Endothelial cell of umbilical vein (primary cell): ENCODE measurements around the gene STAT2.
"Not testable (repeated sequence)": the region's sequence is repeated elsewhere in the genome, so short reads cannot be mapped to it uniquely, and the experiment has no call there.

ENCODE experiments used
- CTCF ChIP-seq, 2 donors: IDR thresholded peaks; 1 replicate in 1 of 2; 2 replicates in 1 of 2; pipeline ENCODE4 v1.5.1; 2011; ENCODE audit warnings: low read length in 2 of 2, mild to moderate bottlenecking in 2 of 2, moderate library complexity in 2 of 2, control low read depth in 1 of 2, inconsistent platforms in 1 of 2, low read depth in 1 of 2; ENCODE audit not compliant: insufficient read depth in 1 of 2; ENCODE audit errors: extremely low read depth in 1 of 2
- EZH2 ChIP-seq: IDR thresholded peaks from 2 replicates; pipeline ENCODE4 v1.6.1; 2012; ENCODE audit warnings: borderline replicate concordance, low read depth, mild to moderate bottlenecking, moderate library complexity, low read length, inconsistent platforms; ENCODE audit not compliant: severe bottlenecking
- JUN ChIP-seq: IDR thresholded peaks from 2 replicates; pipeline ENCODE4 v1.6.1; 2011; ENCODE audit warnings: borderline replicate concordance, low read depth; ENCODE audit not compliant: insufficient read length, insufficient read depth
- MAX ChIP-seq: IDR thresholded peaks from 2 replicates; pipeline ENCODE4 v1.6.1; 2011; ENCODE audit not compliant: insufficient read depth, insufficient read length
- POLR2A ChIP-seq: IDR thresholded peaks from 2 replicates; pipeline ENCODE4 v1.6.1; 2012; ENCODE audit warnings: low read depth, mild to moderate bottlenecking, control low read depth, low read length
- POLR2AphosphoS5 ChIP-seq: IDR thresholded peaks from 2 replicates; pipeline ENCODE4 v1.6.1; 2012; ENCODE audit warnings: low read depth, mild to moderate bottlenecking, control low read depth, low read length, moderate library complexity; ENCODE audit not compliant: insufficient read depth

GRCh38 chr12:56321610-56322009 is 38.3 kb downstream of the STAT2 start:
- not testable (repeated sequence) for TF ChIP-seq EZH2; POLR2A; CTCF (IDR thresholded peaks at IDR 0.05; ENCODE audit: extremely low read depth in 1 of 2, insufficient read depth in 1 of 2, low read depth in 1 of 2, low read length in 2 of 2); MAX; POLR2AphosphoS5; JUN
